ENCODE results near the gene GLI2.

DNA sequence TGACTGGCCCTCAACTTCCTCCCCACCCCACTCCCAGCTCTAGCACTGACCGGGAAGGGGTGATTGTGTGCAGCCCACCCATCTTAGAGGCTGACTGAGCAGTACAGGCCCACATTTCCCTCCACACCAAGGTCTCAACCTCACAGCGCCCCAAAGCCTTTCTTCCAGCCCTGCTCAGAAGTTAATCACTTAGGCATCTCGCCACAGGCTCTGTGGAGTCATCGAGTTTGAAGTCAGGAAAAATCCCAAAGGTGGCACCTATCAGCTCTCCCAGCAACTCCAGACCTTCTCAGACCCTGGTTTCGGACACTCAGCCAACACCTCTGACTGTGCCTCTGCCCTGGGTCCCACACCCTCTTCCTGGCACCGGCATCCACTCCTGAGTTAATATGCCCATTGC, 43.0 kb upstream of the GLI2 start:
- no peak for TF ChIP-seq CTCF (IDR thresholded peaks at IDR 0.05)
- TF ChIP-seq POLR2A (IDR thresholded peaks at IDR 0.05), result no peak
- TF ChIP-seq POLR2AphosphoS5 (IDR thresholded peaks at IDR 0.05; ENCODE audit: insufficient read depth in 1 of 2, low read depth in 1 of 2), result no peak

Measured in vagina (tissue), 2 donors.